ENCODE measurements around the gene MMAB. TPM values are rescaled to one million over a fixed set of nuclear protein-coding genes. Genes with fewer than 3 reads are reported as not detected.

The MMAB gene
- total and polyA plus RNA-seq, 10 of the 15 experiments (the other 5 are each of a cell fraction or from before 2014, with no cell fraction given): 10.6 to 65.3 (median 45.2) TPM

- intact Hi-C loops (cut with micrococcal nuclease; ENCODE audit: unreplicated experiment): no loop called here
Observed at GRCh38 chr12:109513977-109514376, 59.3 kb downstream of the MMAB start.

GRCh38 chr12:109513051-109513450 is 60.3 kb downstream of the MMAB start:
- SMC1A ChIA-PET (ENCODE audit: uncharacterized antibody, unreplicated experiment): no interaction called here
- CTCF ChIA-PET: no interaction called here
- Histone ChIP-seq H3K27me3 (replicated peaks in 1 of 2; ENCODE audit: control insufficient read depth in 2 of 2, insufficient read depth in 2 of 2, low read length in 1 of 2) (no peaks in the 10 kb centered on the region), H3K4me1 (ENCODE audit: control insufficient read depth, insufficient read depth, low read length) (no peaks in the 10 kb centered on the region), H3K9ac (ENCODE audit: control insufficient read depth, insufficient read depth, low read length) (no peak overlapping the region), H3K9me3 (replicated peaks; ENCODE audit: control insufficient read depth, insufficient read depth, low read length) (no peaks in the 10 kb centered on the region), H2AFZ (ENCODE audit: control insufficient read depth, low read depth, low read length) (no peak overlapping the region), H3K4me2 (ENCODE audit: control insufficient read depth, insufficient read depth) (no peak overlapping the region), H3K36me3 (ENCODE audit: control insufficient read depth in 2 of 2, insufficient read depth in 2 of 2, low read length in 1 of 2) (peaks cover 0 to 11% of the 10 kb centered on the region in 2 experiments; a peak in 3 of 4 replicates), H3K79me2 (ENCODE audit: control insufficient read depth, insufficient read depth, low read length) (no peaks in the 10 kb centered on the region), H3K4me3 (no peak overlapping the region), H4K20me1 (ENCODE audit: control insufficient read depth, insufficient read depth) (no peaks in the 10 kb centered on the region), H3K27ac (ENCODE audit: control insufficient read depth, insufficient read depth) (no peak overlapping the region)
- TF ChIP-seq ZZZ3 (IDR thresholded peaks at IDR 0.05; ENCODE audit: control insufficient read depth, insufficient read length, low read depth): no peak
- TF ChIP-seq RFX5 (IDR thresholded peaks at IDR 0.05; ENCODE audit: low read depth, low read length): no peak
- TF ChIP-seq ASH2L (IDR thresholded peaks at IDR 0.05; ENCODE audit: borderline replicate concordance, low read depth): no peak
- no peak for TF ChIP-seq SUPT20H (IDR thresholded peaks at IDR 0.05; ENCODE audit: borderline replicate concordance, control insufficient read depth, low read depth, low read length)
- TF ChIP-seq ZNF274 (IDR thresholded peaks at IDR 0.05; ENCODE audit: insufficient read depth, insufficient read length): no peak
- ATAC-seq: no peak
- FAIRE-seq: no peak
- POLR2A ChIA-PET: no interaction called here
- no peak for DNase-seq (ENCODE audit: low read depth, low spot score)
- RAD21 ChIA-PET (ENCODE audit: unreplicated experiment): no interaction called here
- BruUV-seq (replicated peaks): no TSS peak
- in situ Hi-C loops (cut with MboI): no loop called here
- intact Hi-C loops (cut with micrococcal nuclease; ENCODE audit: unreplicated experiment): no loop called here
- WGBS (ENCODE audit: insufficient coverage, insufficient replicate concordance, low lambda C conversion rate, missing lambda C conversion rate): 96% methylated on average over 8 of the region's 8 CpGs

More at GRCh38 chr12:109513977-109514376, 59.3 kb downstream of the MMAB start:
- H3K4me3 ChIP-seq: no peak overlapping the region
- no peak overlapping the region for H3K27ac ChIP-seq (ENCODE audit: control insufficient read depth, insufficient read depth)
- TF ChIP-seq CREM (IDR thresholded peaks at IDR 0.05; ENCODE audit: low read depth): no peak
- TF ChIP-seq SP1 (IDR thresholded peaks at IDR 0.05; ENCODE audit: low read depth, low read length): no peak
- no peak for TF ChIP-seq BCL3 (IDR thresholded peaks at IDR 0.05; ENCODE audit: borderline replicate concordance, insufficient read depth, low read depth, low read length, poor library complexity, severe bottlenecking)
- TF ChIP-seq SREBF1 (IDR thresholded peaks at IDR 0.05; ENCODE audit: low read length): no peak
- TF ChIP-seq FOXM1 (IDR thresholded peaks at IDR 0.05; ENCODE audit: low read depth, low read length): no peak
- H3K9ac ChIP-seq (ENCODE audit: control insufficient read depth, insufficient read depth, low read length): no peak overlapping the region
- FAIRE-seq (no peak), ATAC-seq (no peak), DNase-seq (ENCODE audit: low read depth, low spot score) (no peak)
- H3K4me2 ChIP-seq (ENCODE audit: control insufficient read depth, insufficient read depth): no peak overlapping the region
- ChIA-PET CTCF (no interaction called here), SMC1A (ENCODE audit: uncharacterized antibody, unreplicated experiment) (no interaction called here), POLR2A (no interaction called here), RAD21 (ENCODE audit: unreplicated experiment) (no interaction called here)
- in situ Hi-C loops (cut with MboI): no loop called here
- no peaks in the 10 kb centered on the region for H3K79me2 ChIP-seq (ENCODE audit: control insufficient read depth, insufficient read depth, low read length)
- no peak overlapping the region for H2AFZ ChIP-seq (ENCODE audit: control insufficient read depth, low read depth, low read length)
- H3K27me3 ChIP-seq (replicated peaks in 1 of 2; ENCODE audit: control insufficient read depth in 2 of 2, insufficient read depth in 2 of 2, low read length in 1 of 2): no peaks in the 10 kb centered on the region
- no TSS peak for BruUV-seq (replicated peaks)
- 95% methylated on average over 4 of the region's 4 CpGs for WGBS (ENCODE audit: insufficient coverage, insufficient replicate concordance, low lambda C conversion rate, missing lambda C conversion rate)
- H3K4me1 ChIP-seq (ENCODE audit: control insufficient read depth, insufficient read depth, low read length): no peaks in the 10 kb centered on the region
- H3K9me3 ChIP-seq (replicated peaks; ENCODE audit: control insufficient read depth, insufficient read depth, low read length): no peaks in the 10 kb centered on the region
- no peaks in the 10 kb centered on the region; the same call in 1 of the 2 replicates for H4K20me1 ChIP-seq (ENCODE audit: control insufficient read depth, insufficient read depth)
- H3K36me3 ChIP-seq (ENCODE audit: control insufficient read depth in 2 of 2, insufficient read depth in 2 of 2, low read length in 1 of 2): peaks cover 0 to 11% of the 10 kb centered on the region in 2 experiments; a peak in 2 of 4 replicates

Data from GM12878 (cell line).